Osteocyte (in vitro differentiated cells): Measurements from ENCODE around the gene CDH13. TPM values are rescaled to one million over a fixed set of nuclear protein-coding genes. Genes with fewer than 3 reads are reported as not detected.

Experiments used
- DNase-seq: peaks from one replicate; pipeline ENCODE4 v3.0.0; 2021; ENCODE audit warnings: mixed read lengths; ENCODE audit not compliant: unreplicated experiment; ENCODE audit errors: extremely low spot score
- H3K27ac Mint-ChIP-seq: one replicate; pipeline ENCODE4 v1.8.0; 2021; ENCODE audit warnings: mild to moderate bottlenecking, mixed read lengths; ENCODE audit not compliant: unreplicated experiment
- H3K27me3 Mint-ChIP-seq: one replicate; pipeline ENCODE4 v1.8.0; 2021; ENCODE audit warnings: mixed read lengths; ENCODE audit not compliant: unreplicated experiment
- H3K36me3 Mint-ChIP-seq: one replicate; pipeline ENCODE4 v1.8.0; 2021; ENCODE audit warnings: mixed read lengths; ENCODE audit not compliant: unreplicated experiment
- H3K4me1 Mint-ChIP-seq: one replicate; pipeline ENCODE4 v1.8.0; 2021; ENCODE audit warnings: mixed read lengths; ENCODE audit not compliant: unreplicated experiment
- H3K4me3 Mint-ChIP-seq: one replicate; pipeline ENCODE4 v1.8.0; 2021; ENCODE audit warnings: mild to moderate bottlenecking, moderate library complexity, mixed read lengths; ENCODE audit not compliant: unreplicated experiment
- H3K9me3 Mint-ChIP-seq: one replicate; pipeline ENCODE4 v1.8.0; 2021; ENCODE audit warnings: mixed read lengths; ENCODE audit not compliant: unreplicated experiment
- total RNA-seq: library from RNA; stranded (reverse); gene quantifications from 2 replicates; pipeline ENCODE4 v1.2.1, GENCODE V29; 2021
- TF ChIP-seq, protein P1 (sequence below): fragments of 200-600 bp; sonication (generic); IDR thresholded peaks from 2 replicates; pipeline ENCODE4 v1.5.0; 2021; ENCODE audit warnings: antibody characterized with exemption, mild to moderate bottlenecking, moderate library complexity

CDH13 gene
- total RNA-seq, 1 donor from 2014 or later, result 27.0 TPM

DNA sequence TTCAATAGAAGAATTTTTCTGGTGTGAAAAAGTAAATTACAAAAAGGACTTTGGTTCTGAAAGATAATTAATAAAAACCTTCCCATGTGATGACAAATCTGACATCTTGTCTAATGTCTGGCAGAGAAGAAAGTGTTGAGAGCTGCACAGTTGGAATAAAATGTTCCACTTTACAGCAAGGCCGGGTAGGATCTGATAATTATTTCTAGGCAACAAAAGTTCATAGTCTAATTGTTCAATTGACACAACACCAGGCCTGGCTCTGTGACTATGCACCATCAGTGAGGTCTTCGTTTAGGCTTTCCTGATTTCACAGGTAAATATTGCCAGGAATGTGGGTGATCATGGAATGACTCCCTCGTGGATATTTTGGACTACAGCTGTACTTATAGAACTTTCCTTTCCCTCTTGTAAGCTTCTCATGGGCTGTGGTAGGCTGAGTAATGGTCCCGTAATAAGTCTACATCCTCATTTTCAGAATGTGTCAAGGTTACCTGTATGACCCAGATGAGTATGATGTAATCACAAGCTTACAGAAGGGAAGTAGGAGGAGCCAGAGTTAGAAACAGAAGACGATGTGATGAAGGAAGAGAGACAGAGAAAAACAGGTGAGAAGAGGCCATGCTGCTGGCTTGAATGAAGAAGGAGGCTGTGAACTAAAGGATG lies 217.0 kb downstream of the CDH13 start:
- Mint-ChIP-seq H3K27ac (no peak overlapping the region), H3K27me3 (no peaks in the 10 kb centered on the region), H3K36me3 (no peaks in the 10 kb centered on the region), H3K4me1 (peaks cover 3% of the 10 kb centered on the region), H3K4me3 (no peak overlapping the region), H3K9me3 (peaks cover 4% of the 10 kb centered on the region)
- TF ChIP-seq, protein P1, sequence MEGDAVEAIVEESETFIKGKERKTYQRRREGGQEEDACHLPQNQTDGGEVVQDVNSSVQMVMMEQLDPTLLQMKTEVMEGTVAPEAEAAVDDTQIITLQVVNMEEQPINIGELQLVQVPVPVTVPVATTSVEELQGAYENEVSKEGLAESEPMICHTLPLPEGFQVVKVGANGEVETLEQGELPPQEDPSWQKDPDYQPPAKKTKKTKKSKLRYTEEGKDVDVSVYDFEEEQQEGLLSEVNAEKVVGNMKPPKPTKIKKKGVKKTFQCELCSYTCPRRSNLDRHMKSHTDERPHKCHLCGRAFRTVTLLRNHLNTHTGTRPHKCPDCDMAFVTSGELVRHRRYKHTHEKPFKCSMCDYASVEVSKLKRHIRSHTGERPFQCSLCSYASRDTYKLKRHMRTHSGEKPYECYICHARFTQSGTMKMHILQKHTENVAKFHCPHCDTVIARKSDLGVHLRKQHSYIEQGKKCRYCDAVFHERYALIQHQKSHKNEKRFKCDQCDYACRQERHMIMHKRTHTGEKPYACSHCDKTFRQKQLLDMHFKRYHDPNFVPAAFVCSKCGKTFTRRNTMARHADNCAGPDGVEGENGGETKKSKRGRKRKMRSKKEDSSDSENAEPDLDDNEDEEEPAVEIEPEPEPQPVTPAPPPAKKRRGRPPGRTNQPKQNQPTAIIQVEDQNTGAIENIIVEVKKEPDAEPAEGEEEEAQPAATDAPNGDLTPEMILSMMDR, result no peak
- no peak for DNase-seq

DNA sequence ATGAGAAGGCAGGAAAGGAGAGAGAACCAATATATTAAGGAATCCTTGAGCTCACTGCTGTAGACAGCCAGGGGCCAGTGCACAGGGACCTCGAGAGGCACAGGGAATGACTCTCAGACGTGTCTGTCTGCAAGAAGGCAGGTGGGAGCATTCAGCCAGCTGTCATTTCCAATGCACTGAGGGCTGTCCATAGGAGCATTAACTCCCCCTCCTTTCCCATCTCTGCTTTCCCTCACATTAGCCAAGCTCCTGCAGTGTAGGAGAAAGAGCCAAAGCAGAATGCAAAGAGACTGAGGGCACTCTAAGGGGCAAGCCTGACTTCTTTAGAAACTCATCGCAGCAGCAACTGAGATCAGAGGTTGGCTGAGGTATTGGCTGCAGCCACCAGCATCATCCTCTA lies 218.3 kb downstream of the CDH13 start:
- Mint-ChIP-seq H3K27ac (no peak overlapping the region), H3K36me3 (no peaks in the 10 kb centered on the region), H3K4me1 (peaks cover 3% of the 10 kb centered on the region), H3K9me3 (peaks cover 4% of the 10 kb centered on the region), H3K4me3 (no peak overlapping the region), H3K27me3 (no peaks in the 10 kb centered on the region)
- DNase-seq, result no peak
- TF ChIP-seq, protein P1, result no peak

DNA sequence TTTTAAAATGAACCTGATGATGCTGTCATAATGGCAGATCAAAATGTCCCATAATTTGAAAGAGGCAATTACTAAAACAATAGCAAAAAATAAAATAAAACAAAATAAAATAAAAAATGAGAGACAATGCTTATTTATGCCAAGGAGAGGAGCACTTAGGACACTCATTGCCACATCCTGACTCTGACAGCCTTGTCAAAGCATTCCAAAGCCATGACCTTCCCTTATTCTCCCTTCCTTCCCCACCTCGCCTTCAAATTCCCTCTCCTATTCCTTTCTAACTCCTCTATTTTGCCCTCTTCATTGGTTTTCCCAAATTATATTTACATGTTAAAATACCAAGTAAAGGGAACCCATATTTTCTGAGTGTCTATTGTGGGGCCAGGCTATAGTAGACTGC lies 220.0 kb downstream of the CDH13 start:
- no peaks in the 10 kb centered on the region for H3K27me3 Mint-ChIP-seq
- TF ChIP-seq, protein P1, result no peak
- no peak overlapping the region for H3K27ac Mint-ChIP-seq
- H3K9me3 Mint-ChIP-seq, result peaks cover 4% of the 10 kb centered on the region
- no peak overlapping the region for H3K4me3 Mint-ChIP-seq
- H3K36me3 Mint-ChIP-seq, result no peaks in the 10 kb centered on the region
- H3K4me1 Mint-ChIP-seq, result peaks cover 3% of the 10 kb centered on the region
- DNase-seq, result no peak

GRCh38 chr16:82848013-82848412 lies 221.2 kb downstream of the CDH13 start:
- Mint-ChIP-seq H3K27ac (no peak overlapping the region), H3K36me3 (no peaks in the 10 kb centered on the region), H3K27me3 (no peaks in the 10 kb centered on the region), H3K4me1 (peaks cover 3% of the 10 kb centered on the region), H3K9me3 (peaks cover 4% of the 10 kb centered on the region), H3K4me3 (no peak overlapping the region)
- TF ChIP-seq, protein P1, result no peak
- DNase-seq, result no peak

DNA sequence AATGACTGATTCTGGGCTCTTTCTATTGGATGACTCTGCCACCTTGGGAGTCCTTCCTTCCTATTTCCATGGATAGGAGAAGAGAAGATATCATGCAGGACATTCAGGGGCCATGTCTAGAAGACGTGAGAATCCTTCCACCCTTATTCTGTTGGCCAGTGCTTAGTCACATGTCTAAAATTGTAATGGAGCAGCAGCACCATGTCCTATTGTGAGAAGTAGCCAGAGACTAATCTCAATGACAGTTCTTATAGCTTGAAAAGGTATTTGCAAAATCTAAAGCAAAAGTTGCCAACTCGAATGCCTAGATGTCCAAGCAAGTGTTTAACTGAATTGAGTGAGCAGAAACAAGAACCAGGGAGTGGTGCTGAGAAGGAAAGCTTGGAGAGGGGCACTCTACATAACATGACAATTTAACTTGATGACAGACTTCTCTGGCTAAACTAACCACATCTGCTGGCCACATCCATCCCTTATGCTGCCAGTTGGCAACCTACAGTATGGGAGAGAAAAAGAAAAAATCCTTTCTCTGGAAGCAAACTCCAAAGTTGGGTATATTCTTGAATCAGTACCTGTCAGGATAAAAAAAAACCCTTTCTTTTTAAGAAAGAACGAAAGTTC lies 225.7 kb downstream of the CDH13 start:
- Mint-ChIP-seq H3K9me3 (no peaks in the 10 kb centered on the region), H3K4me1 (peaks cover 3% of the 10 kb centered on the region), H3K4me3 (no peak overlapping the region), H3K27ac (no peak overlapping the region), H3K27me3 (no peaks in the 10 kb centered on the region), H3K36me3 (no peaks in the 10 kb centered on the region)
- DNase-seq, result no peak
- TF ChIP-seq, protein P1, result no peak
